K562 (cell line): ENCODE results near the gene JUNB. TPM values are rescaled to one million over a fixed set of nuclear protein-coding genes. Genes with fewer than 3 reads are reported as not detected.

Experiments
- ATAC-seq: fragments of 200-7000 bp; cut with Tn5 transposase; 3 replicates; pipeline ENCODE4 v1.9.1; 2020; ENCODE audit warnings: moderate library complexity
- BruUV-seq: library from RNA; stranded (reverse); fragments of 400-500 nt; replicated peaks from 2 replicates; lab custom pipeline; 2021; lab: Mats Ljungman, UMichigan
- CTCF ChIA-PET: fragments of 300-600 bp; formaldehyde crosslinking; extraction: SDS; loops from one replicate; lab custom pipeline; 2021; ENCODE audit warnings: low intra/inter-chr PET ratio; lab: Yijun Ruan, JAX
- POLR2A ChIA-PET: fragments of 300-600, 350-650 bp; sonication (Branson Sonifier 250); formaldehyde crosslinking; extraction: SDS; loops from one replicate; lab custom pipeline; 2021; ENCODE audit warnings: antibody characterized with exemption, inconsistent platforms; lab: Yijun Ruan, JAX
- DNase-seq, 4 experiments: peaks; one replicate each; pipeline versions ENCODE4 v3.0.0 to v3.0.0-alpha.2; 2011 to 2018; ENCODE audit warnings: low spot score in 3 of 4, mixed read lengths in 3 of 4; ENCODE audit errors: extremely low read depth in 1 of 4
- FAIRE-seq: peaks from 2 replicates; lab custom pipeline; 2011; peaks lifted over from hg19 to GRCh38; lab: Jason Lieb, UNC
- H2AFZ ChIP-seq: 2 replicates; pipeline ENCODE4 v1.6.0; 2011; ENCODE audit warnings: low read depth, low read length, control low read depth, inconsistent platforms
- H3K27ac ChIP-seq: fragments of 200-600 bp; 3 replicates; pipeline ENCODE4 v1.8.0; 2011; ENCODE audit warnings: low read depth, mild to moderate bottlenecking, control low read depth, inconsistent platforms, low read length, moderate library complexity, mixed read lengths; ENCODE audit errors: extremely low read depth
- H3K27me3 ChIP-seq, 2 experiments: fragments of 300-600 bp in 1 of 2; 2 replicates in 1 of 2; 3 replicates in 1 of 2; pipeline versions ENCODE4 v1.6.0 to v1.8.0; 2011; ENCODE audit warnings: inconsistent platforms in 2 of 2, low read length in 2 of 2, mild to moderate bottlenecking in 1 of 2, mixed read lengths in 1 of 2, moderate library complexity in 1 of 2; ENCODE audit not compliant: control insufficient read depth in 2 of 2, insufficient read depth in 2 of 2
- H3K36me3 ChIP-seq: fragments of 300-600 bp; 3 replicates; pipeline ENCODE4 v1.8.0; 2011; ENCODE audit warnings: mild to moderate bottlenecking, low read length, inconsistent platforms; ENCODE audit not compliant: control insufficient read depth, insufficient read depth
- H3K4me1 ChIP-seq, 2 experiments: fragments of 200-600 bp in 1 of 2; replicated peaks in 1 of 2; 2 replicates in 1 of 2; 3 replicates in 1 of 2; pipeline versions ENCODE4 v1.5.1 to v1.8.0; 2011; ENCODE audit warnings: inconsistent platforms in 2 of 2, low read length in 2 of 2, mild to moderate bottlenecking in 1 of 2, mixed read lengths in 1 of 2, moderate library complexity in 1 of 2; ENCODE audit not compliant: control insufficient read depth in 2 of 2, insufficient read depth in 2 of 2
- H3K4me2 ChIP-seq: 2 replicates; pipeline ENCODE4 v1.6.1; 2011; ENCODE audit warnings: low read length, control low read depth, inconsistent platforms, mixed read lengths; ENCODE audit not compliant: insufficient read depth
- H3K4me3 ChIP-seq: fragments of 200-600 bp; sonication (generic), shearing (Covaris generic); 2 replicates; pipeline ENCODE4 v1.5.1; 2016; ENCODE audit warnings: control low read depth, inconsistent platforms
- H3K79me2 ChIP-seq: fragments of 200-600 bp; 3 replicates; pipeline ENCODE4 v1.8.0; 2011; ENCODE audit warnings: low read length, inconsistent platforms; ENCODE audit not compliant: control insufficient read depth, insufficient read depth
- H3K9ac ChIP-seq, 2 experiments: 2 replicates each; pipeline versions ENCODE4 v1.6.0 to v1.6.1; 2011; ENCODE audit warnings: low read depth in 2 of 2, low read length in 2 of 2, control low read depth in 1 of 2, inconsistent platforms in 1 of 2, mild to moderate bottlenecking in 1 of 2, mixed read lengths in 1 of 2; ENCODE audit not compliant: insufficient read depth in 1 of 2
- H3K9me1 ChIP-seq: one replicate; pipeline ENCODE4 v1.6.0; 2011; ENCODE audit warnings: inconsistent platforms, mild to moderate bottlenecking, low read length, moderate library complexity; ENCODE audit not compliant: control insufficient read depth, insufficient read depth
- H3K9me3 ChIP-seq: replicated peaks from 2 replicates; pipeline ENCODE4 v1.5.1; 2011; ENCODE audit warnings: low read depth, low read length, inconsistent platforms; ENCODE audit not compliant: control insufficient read depth, insufficient read depth
- H4K20me1 ChIP-seq: replicated peaks from 2 replicates; pipeline ENCODE4 v1.6.1; 2011; ENCODE audit warnings: low read length, inconsistent platforms, mixed read lengths; ENCODE audit not compliant: control insufficient read depth, insufficient read depth
- ATF4 ChIP-seq: fragments of 450-650 bp; formaldehyde crosslinking; IDR thresholded peaks from 2 replicates; pipeline ENCODE4 v1.4.0; 2022; ENCODE audit warnings: mild to moderate bottlenecking, moderate library complexity
- DMBX1 ChIP-seq: fragments of 250-450 bp; sonication (Bioruptor Pico); IDR thresholded peaks from 2 replicates; pipeline ENCODE4 v1.8.0; 2022; ENCODE audit warnings: inconsistent platforms, mild to moderate bottlenecking, moderate library complexity, borderline replicate concordance
- OTX1 ChIP-seq: fragments of 450-650 bp; formaldehyde crosslinking; IDR thresholded peaks from 2 replicates; pipeline ENCODE4 v1.4.0; 2022; ENCODE audit warnings: mild to moderate bottlenecking
- PHB ChIP-seq: fragments of 250-450 bp; sonication (Bioruptor Pico); IDR thresholded peaks from 2 replicates; pipeline ENCODE4 v1.5.0; 2021
- PTTG1 ChIP-seq: fragments of 450-650 bp; IDR thresholded peaks from 2 replicates; pipeline ENCODE4 v1.6.1; 2016; ENCODE audit warnings: low read depth, mild to moderate bottlenecking, missing genetic modification characterization, missing compliant biosample characterization
- WGBS: fragments of 100-300 bp; shearing (Covaris generic); methylation state at CpG from one replicate; pipeline ENCODE4 v1.1.6; 2016; ENCODE audit warnings: low coverage, mixed read lengths; ENCODE audit not compliant: insufficient coverage; ENCODE audit errors: missing lambda C conversion rate; 5-methylcytosine and 5-hydroxymethylcytosine counted together
- in situ Hi-C: fragments of 300-500 bp; cut with MboI; formaldehyde crosslinking; loops from 4 replicates; pipeline ENCODE4 v1.15.0; 2018; ENCODE audit warnings: inconsistent platforms, mixed read lengths
- intact Hi-C: fragments of 100-400 bp; cut with micrococcal nuclease; formaldehyde crosslinking; loops from 2 replicates; pipeline ENCODE4 v1.14.2; 2022
- polyA plus RNA-seq, 8 experiments: library from polyadenylated mRNA; depleted of rRNA in 4 of 8; stranded (reverse) in 5 of 8; unstranded in 3 of 8; fragments of >200 nt; fragmentation: Nextera tagmentation in 2 of 8; fragmentation: Illumina TruSeq in 1 of 8; extraction: Ambion mirVana in 2 of 8; extraction: Trizol in 1 of 8; gene quantifications; 2 replicates each; pipeline versions ENCODE4 v1.2.1 to v1.2.3, GENCODE V29; 2011 to 2014; ENCODE audit warnings: inconsistent platforms in 1 of 8, missing spikeins in 1 of 8
- total RNA-seq, 7 experiments: library from RNA; depleted of rRNA in 6 of 7; stranded (reverse); fragments of >200 nt in 6 of 7; fragmentation: Illumina TruSeq in 2 of 7; extraction: Trizol in 2 of 7; gene quantifications; 2 replicates each; pipeline versions ENCODE4 v1.2.1 to v1.2.3, GENCODE V29; 2011 to 2021; ENCODE audit warnings: low replicate concordance in 1 of 7
- TF ChIP-seq, protein P1 (sequence below): fragments of 450-650 bp; formaldehyde crosslinking; conservative IDR thresholded peaks from 2 replicates; pipeline ENCODE4 v1.4.0; 2022; ENCODE audit warnings: mild to moderate bottlenecking, missing genetic modification characterization
- TF ChIP-seq, protein P2 (sequence below): sonication (generic); formaldehyde crosslinking; IDR thresholded peaks from 2 replicates; pipeline ENCODE4 v1.9.0; 2022; ENCODE audit warnings: mild to moderate bottlenecking, missing genetic modification reagents

JUNB gene
- total and polyA plus RNA-seq, 9 of the 15 experiments (the other 6 are each of a cell fraction or from before 2014, with no cell fraction given): 0.23 to 88.1 (median 13.1) TPM

DNA sequence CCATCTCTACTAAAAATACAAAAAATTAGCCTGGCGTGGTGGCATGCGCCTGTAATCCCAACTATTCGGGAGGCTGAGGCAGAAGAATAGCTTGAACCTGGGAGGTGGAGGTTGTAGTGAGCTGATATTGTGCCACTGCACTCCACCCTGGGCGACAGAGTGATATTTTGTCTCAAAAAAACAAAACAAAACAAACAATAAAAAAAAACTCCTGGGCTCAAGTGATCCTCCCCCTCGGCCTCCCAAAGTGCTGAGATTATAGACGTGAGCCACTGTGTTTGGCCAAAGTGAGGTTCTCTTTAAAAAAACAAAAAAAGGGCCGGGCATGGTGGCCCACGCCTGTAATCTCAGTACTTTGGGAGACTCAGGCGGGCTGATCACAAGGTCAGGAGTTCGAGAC is 3.8 kb upstream of the JUNB start:
- in situ Hi-C loops (no loop called here), intact Hi-C loops (no loop called here)
- DNase-seq: no peak
- Histone ChIP-seq H3K4me3 (no peak overlapping the region), H3K27ac (no peak overlapping the region; the same call in 2 of the 3 replicates), H3K9me1 (no peaks in the 10 kb centered on the region), H3K36me3 (no peaks in the 10 kb centered on the region), H3K9me3 (no peaks in the 10 kb centered on the region), H3K9ac (peak overlapping the region in 1 of 2 experiments; percentile 29; a peak in 1 of 4 replicates), H2AFZ (no peak overlapping the region), H3K79me2 (peaks cover 23% of the 10 kb centered on the region), H3K4me2 (no peak overlapping the region), H4K20me1 (peaks cover 8% of the 10 kb centered on the region; the same call in 1 of the 2 replicates), H3K27me3 (no peaks in the 10 kb centered on the region), H3K4me1 (peaks cover 71 to 89% of the 10 kb centered on the region in 2 experiments)
- no TSS peak for BruUV-seq
- CTCF ChIA-PET: interaction anchor here (1.6 kb wide), 1 partner anchor 12 kb away, joined by 5 read pairs; the partner anchor contains the start of gene HOOK2
- POLR2A ChIA-PET: interaction anchor here (0.9 to 2.3 kb wide), 2 partner anchors 9 to 98 kb away, joined by 4 to 15 read pairs; no protein-coding TSS in a partner anchor
- FAIRE-seq: no peak
- ATAC-seq: no peak
- WGBS: 58% methylated on average over 10 of the region's 10 CpGs
- no peak for TF ChIP-seq OTX1 (CRISPR knock-in tag)
- TF ChIP-seq PTTG1: no peak
- TF ChIP-seq PHB (CRISPR knock-in tag): no peak

DNA sequence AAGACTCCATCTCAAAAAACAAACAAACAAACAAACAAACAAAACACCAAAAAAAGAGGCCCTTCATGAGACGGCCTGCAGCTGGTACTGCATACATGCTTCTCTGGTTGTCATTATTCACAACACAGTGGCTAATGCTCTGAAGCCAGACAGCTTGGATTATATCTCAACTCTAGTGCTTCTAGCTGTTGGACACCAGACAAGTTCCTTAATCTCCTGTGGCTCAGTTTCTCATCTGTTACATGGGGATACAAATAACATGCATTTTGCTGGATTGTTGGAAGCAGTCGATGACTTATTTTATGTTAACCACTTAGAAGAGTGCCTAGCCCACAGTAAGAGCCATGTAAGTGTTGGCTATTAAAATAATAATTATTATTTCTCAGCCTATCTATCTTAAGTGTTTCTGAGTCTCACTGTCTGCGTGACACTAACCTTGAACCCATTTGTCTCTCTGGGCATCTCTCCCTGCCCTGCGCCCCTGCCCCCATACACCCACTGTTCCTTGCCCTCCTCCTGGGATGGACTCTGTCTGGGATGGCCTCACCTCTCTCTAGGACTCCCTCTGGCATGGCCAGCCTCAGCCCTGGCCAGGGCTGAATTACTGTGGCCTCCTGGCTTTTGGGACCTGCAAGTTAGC is 3.1 kb upstream of the JUNB start:
- no peaks in the 10 kb centered on the region for H3K9me3 ChIP-seq
- in situ Hi-C loops: no loop called here
- no peaks in the 10 kb centered on the region for H3K36me3 ChIP-seq
- intact Hi-C loops: no loop called here
- peak overlapping the region; percentile 73 to 87 for H3K9ac ChIP-seq
- peaks cover 65 to 88% of the 10 kb centered on the region in 2 experiments for H3K4me1 ChIP-seq
- no peaks in the 10 kb centered on the region for H3K27me3 ChIP-seq
- H3K9me1 ChIP-seq: no peaks in the 10 kb centered on the region
- CTCF ChIA-PET: interaction anchor here (1.6 kb wide), 1 partner anchor 13 kb away, joined by 5 read pairs; the partner anchor contains the start of gene HOOK2
- H3K27ac ChIP-seq: peak overlapping the region; percentile 89
- H2AFZ ChIP-seq: peak overlapping the region; percentile 76
- H3K4me2 ChIP-seq: peak overlapping the region; percentile 82
- POLR2A ChIA-PET: interaction anchor here (0.6 to 2.3 kb wide), 8 partner anchors 10 to 606 kb away, joined by 3 to 15 read pairs (median 4); no protein-coding TSS in a partner anchor
- no TSS peak for BruUV-seq
- peak overlapping the region; percentile 83; the same call in 1 of the 2 replicates for H3K4me3 ChIP-seq
- H4K20me1 ChIP-seq: peaks cover 13% of the 10 kb centered on the region; the same call in 1 of the 2 replicates
- TF ChIP-seq ATF4 (CRISPR knock-in tag): no peak
- 0 out of 2 replicates have a peak, but pooled peaks have one; percentile 20 for TF ChIP-seq OTX1 (CRISPR knock-in tag)
- peak; percentile 33; the same call in 1 of the 2 replicates for TF ChIP-seq DMBX1 (CRISPR knock-in tag)
- TF ChIP-seq, protein P1, sequence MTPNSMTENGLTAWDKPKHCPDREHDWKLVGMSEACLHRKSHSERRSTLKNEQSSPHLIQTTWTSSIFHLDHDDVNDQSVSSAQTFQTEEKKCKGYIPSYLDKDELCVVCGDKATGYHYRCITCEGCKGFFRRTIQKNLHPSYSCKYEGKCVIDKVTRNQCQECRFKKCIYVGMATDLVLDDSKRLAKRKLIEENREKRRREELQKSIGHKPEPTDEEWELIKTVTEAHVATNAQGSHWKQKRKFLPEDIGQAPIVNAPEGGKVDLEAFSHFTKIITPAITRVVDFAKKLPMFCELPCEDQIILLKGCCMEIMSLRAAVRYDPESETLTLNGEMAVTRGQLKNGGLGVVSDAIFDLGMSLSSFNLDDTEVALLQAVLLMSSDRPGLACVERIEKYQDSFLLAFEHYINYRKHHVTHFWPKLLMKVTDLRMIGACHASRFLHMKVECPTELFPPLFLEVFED (CRISPR knock-in tag): 0 out of 2 replicates have a peak, but pooled peaks have one; percentile 20
- TF ChIP-seq, protein P2, sequence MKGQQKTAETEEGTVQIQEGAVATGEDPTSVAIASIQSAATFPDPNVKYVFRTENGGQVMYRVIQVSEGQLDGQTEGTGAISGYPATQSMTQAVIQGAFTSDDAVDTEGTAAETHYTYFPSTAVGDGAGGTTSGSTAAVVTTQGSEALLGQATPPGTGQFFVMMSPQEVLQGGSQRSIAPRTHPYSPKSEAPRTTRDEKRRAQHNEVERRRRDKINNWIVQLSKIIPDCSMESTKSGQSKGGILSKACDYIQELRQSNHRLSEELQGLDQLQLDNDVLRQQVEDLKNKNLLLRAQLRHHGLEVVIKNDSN (CRISPR knock-in tag): 0 out of 2 replicates have a peak, but pooled peaks have one; percentile 18
- TF ChIP-seq, all 486 proteins: peak for 4
- DNase-seq (peak in 1 of 4 experiments; percentile 55), FAIRE-seq (peak; percentile 65), ATAC-seq (no peak)
- H3K79me2 ChIP-seq: peaks cover 30% of the 10 kb centered on the region
- 36% methylated on average over 4 of the region's 4 CpGs for WGBS
